ENCODE measurements around the gene KDM6A.
A peak's percentile ranks its signal among the peaks of the same experiment; 100 is the strongest.
"Not testable (repeated sequence)": the region's sequence is repeated elsewhere in the genome, so short reads cannot be mapped to it uniquely, and the experiment has no call there.

KDM6A gene

DNA sequence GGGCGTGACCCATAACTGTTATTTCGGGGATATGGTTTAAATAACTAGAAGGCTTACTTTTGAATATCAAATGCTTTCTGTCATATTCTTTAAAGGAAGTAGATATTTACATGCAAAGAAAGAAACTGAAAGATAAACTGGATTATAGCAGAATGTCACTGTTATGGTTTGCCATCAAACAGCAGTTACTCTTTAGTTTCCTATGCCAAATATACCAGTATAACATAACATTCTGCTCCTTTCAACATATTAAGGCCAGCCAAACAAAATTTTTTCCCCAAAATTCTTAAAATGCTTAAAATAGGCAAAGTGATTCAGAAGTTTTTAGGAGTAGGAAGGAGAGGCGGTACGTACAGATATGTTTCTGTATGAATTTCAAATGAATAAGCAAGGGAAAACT, 27.0 kb downstream of the KDM6A start:
- no peak for DNase-seq
- no peak for TF ChIP-seq POLR2A (IDR thresholded peaks at IDR 0.05; ENCODE audit: low read length)
- TF ChIP-seq GATA1 (IDR thresholded peaks at IDR 0.05; ENCODE audit: low read depth, low read length): no peak

DNA sequence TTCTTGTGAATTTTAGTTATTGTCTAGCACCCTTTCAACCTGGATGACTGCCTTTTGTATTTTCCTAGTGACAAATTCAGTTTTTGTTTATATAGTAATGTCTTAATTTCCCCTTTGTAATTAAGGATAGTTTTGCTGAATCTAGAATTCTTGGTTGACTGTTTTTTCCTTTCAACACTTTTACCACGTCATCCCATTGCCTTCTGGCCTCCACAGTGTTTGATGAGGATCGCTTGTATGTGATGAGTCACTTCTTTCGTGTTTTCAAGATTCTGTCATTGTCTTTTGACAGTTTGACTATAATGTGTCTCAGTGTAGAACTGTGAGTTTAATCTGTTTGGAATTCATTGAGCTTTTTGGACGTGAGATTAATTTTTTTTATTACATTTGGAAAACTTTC, 30.1 kb downstream of the KDM6A start:
- TF ChIP-seq POLR2A (IDR thresholded peaks at IDR 0.05; ENCODE audit: low read length) (no peak), GATA1 (IDR thresholded peaks at IDR 0.05; ENCODE audit: low read depth, low read length) (no peak)
- DNase-seq: peak; percentile 22 to 32

DNA sequence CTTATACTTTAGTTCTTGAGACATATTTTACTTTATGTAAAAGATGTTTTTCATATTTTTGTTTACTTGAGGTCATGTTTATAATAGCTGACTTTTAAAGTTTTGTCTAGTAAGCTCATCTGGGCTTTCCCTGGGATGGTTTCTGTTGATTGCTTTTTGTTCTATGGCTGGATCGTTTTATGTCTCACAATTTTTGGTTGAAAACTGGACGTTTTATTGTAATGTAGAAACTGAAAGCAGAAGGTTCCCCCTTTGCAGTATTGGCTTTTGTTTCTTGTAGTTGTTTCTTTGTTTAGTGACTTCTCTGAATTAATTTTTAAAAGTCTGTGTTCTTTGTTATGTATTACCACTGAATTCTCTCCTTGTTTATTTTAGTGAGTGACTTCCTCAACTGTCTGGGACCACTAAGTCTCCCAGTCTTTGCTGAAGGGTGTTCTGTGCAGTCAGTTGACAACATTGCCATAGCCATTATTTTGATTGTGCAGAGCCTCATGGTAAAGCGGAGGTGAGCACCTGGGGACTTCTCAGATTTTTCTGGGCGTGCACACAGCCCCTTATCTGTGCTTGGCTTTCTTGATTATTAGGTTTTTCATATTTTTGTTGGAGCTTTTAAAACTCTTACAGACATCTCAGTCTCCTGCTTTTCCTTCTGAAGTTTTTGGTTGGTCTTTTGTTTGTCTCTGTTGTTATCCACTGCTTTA, 31.0 kb downstream of the KDM6A start:
- TF ChIP-seq POLR2A (IDR thresholded peaks at IDR 0.05; ENCODE audit: low read length) (no peak), GATA1 (IDR thresholded peaks at IDR 0.05; ENCODE audit: low read depth, low read length) (no peak)
- no peak for DNase-seq

DNA sequence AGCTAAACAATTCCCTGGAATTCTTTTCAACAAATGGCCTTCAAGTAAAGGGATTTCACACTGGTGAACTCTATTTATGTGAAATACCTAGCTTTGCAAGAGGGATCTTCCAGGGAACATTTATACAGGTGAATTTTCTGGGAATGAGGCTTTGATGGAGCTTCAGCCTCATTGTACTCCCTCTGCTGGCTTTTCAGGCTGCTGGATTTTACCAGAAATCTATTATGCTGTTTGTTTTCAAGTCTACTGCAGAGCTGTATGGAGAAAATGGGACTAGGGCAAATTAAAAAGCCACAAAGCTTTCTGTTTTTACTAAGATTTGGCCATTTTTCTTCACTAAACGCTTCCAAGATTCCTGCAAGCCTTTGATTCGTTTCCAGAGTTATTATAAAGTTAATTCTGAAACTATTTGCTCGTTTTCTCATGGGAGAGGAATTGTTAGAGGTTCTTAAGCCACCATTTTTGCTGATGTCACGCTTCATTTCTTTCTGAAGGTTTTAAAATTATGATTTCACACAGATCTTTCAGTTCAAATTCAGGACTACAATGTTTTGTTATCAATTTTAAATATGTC, 31.6 kb downstream of the KDM6A start:
- no peak for TF ChIP-seq POLR2A (IDR thresholded peaks at IDR 0.05; ENCODE audit: low read length)
- TF ChIP-seq GATA1 (IDR thresholded peaks at IDR 0.05; ENCODE audit: low read depth, low read length): no peak
- no peak for DNase-seq

DNA sequence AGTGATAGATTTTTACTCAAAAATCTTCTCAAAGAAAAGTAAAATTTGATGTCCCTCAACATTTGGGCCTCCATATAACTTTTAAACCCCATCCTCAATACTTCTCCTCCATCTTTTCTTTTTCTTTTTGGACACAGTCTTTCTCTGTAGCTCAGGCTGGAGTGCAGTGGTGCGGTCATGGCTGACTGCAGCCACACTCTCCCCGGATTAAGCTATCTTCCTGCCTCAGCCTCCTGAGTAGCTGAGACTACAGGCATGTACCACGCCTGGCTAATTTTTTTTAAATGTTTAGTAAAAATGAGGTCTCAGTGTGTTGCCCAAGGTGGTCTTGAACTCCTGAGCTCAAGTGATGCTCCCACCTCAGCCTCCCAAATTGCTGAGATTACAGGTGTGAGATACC, 33.1 kb downstream of the KDM6A start:
- TF ChIP-seq POLR2A (IDR thresholded peaks at IDR 0.05; ENCODE audit: low read length): no peak
- TF ChIP-seq GATA1 (IDR thresholded peaks at IDR 0.05; ENCODE audit: low read depth, low read length): no peak
- DNase-seq: no peak

GRCh38 chrX:44906542-44906941, 33.6 kb downstream of the KDM6A start:
- DNase-seq: no peak

DNA sequence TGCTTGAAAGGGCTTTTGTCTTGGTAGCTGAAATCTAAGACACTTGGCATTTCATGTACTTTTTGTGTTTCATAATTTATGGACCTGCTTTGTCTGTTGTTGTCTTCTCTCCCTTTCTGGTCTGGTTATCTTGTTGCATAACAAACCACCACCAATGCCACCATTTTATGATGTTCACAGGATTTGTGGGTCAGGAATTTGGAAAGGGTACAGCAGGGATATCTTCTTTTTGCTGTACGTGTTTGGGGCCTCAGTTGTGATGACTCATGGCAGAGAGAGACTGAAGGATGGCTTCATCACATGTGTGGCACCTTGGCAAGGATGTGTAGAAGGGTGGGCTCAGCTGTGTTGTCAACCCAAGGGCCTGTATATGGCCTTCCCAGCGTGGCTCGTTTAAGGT, 35.2 kb downstream of the KDM6A start:
- peak; percentile 37 to 50 for DNase-seq
- TF ChIP-seq POLR2A (IDR thresholded peaks at IDR 0.05; ENCODE audit: low read length): no peak
- TF ChIP-seq GATA1 (IDR thresholded peaks at IDR 0.05; ENCODE audit: low read depth, low read length): no peak

More at GRCh38 chrX:44906542-44906941, 33.6 kb downstream of the KDM6A start:
- no peak for TF ChIP-seq POLR2A (IDR thresholded peaks at IDR 0.05; ENCODE audit: low read length)
- TF ChIP-seq GATA1 (IDR thresholded peaks at IDR 0.05; ENCODE audit: low read depth, low read length): no peak

DNA sequence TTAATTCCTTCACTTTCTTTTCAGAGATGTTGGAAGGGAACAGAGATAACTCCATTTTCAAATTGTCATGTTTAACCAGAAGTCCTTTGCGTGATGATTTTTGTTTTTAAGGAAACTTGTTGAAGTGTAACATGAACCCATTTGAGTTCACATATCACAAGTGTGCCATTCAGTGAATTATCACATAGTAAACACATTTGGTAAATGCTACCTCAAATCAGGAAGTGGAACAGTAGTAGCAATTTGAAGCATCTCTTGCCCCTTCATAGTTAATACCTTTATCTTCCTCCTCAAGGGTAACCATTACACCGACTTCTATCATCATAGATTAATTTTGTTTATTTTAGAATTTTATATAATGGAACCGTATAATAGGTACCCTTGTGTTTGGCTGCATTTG, 35.8 kb downstream of the KDM6A start:
- no peak for DNase-seq
- TF ChIP-seq POLR2A (IDR thresholded peaks at IDR 0.05; ENCODE audit: low read length) (no peak), GATA1 (IDR thresholded peaks at IDR 0.05; ENCODE audit: low read depth, low read length) (no peak)

DNA sequence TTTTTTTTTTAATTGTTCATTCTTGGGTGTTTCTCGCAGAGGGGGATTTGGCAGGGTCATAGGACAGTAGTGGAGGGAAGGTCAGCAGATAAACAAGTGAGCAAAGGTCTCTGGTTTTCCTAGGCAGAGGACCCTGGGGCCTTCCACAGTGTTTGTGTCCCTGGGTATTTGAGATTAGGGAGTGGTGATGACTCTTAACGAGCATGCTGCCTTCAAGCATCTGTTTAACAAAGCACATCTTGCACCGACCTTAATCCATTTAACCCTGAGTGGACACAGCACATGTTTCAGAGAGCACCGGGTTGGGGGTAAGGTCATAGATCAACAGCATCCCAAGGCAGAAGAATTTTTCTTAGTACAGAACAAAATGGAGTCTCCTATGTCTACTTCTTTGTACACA, 37.5 kb downstream of the KDM6A start:
- not testable (repeated sequence) for DNase-seq

- DNase-seq: not testable (repeated sequence)
These were observed 38.1 kb downstream of the KDM6A start for GRCh38 chrX:44911074-44911600.

DNA sequence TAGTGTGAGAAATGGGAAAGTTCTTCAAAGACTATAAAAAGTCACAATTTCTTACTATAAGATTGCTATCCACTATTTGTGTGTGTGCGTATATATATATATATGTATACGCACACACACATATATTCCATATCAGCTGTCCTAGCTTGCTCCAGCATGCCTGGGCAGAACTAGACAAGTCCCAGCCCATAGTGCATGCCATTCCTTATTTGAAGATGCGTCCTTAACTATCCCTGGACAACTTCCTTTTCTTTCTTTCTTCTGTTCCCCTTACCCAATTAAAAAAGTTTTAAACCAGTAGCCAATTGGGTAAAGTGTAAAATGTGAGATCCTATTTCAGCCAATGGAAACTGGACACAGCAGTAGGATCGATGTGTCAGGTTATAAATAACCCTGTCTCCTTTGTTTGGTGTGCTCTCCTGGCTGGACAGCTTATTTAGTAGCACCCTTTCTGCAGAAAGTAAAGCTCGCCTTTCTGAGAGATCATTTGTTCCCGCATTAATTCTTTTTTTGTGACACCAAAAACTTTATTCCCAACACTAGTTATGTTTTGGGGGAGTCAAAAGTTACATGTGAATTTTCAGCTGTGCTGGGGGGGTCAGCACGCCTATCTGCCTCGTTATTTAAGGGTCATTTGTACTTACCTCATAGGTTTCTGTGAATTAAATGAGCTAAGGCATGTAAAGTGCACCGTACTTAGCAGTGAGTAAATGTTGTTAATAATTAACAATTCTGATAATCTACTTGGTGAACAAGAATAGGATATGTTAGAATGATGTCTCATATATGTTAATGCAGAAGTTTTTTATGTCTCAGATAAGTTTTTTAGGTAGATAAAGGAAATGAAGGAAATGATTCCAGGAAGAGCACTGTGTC, 40.9 kb downstream of the KDM6A start:
- DNase-seq: no peak

GRCh38 chrX:44914532-44915198, 41.7 kb downstream of the KDM6A start:
- no peak for TF ChIP-seq GATA1 (IDR thresholded peaks at IDR 0.05; ENCODE audit: low read depth, low read length)
- TF ChIP-seq POLR2A (IDR thresholded peaks at IDR 0.05; ENCODE audit: low read length): no peak
- DNase-seq: peak; percentile 32 to 49

More for the DNA sequence above, 40.9 kb downstream of the KDM6A start:
- no peak for TF ChIP-seq GATA1 (IDR thresholded peaks at IDR 0.05; ENCODE audit: low read depth, low read length)
- no peak for TF ChIP-seq POLR2A (IDR thresholded peaks at IDR 0.05; ENCODE audit: low read length)

- DNase-seq: peak; percentile 61 to 85
- TF ChIP-seq GATA1 (IDR thresholded peaks at IDR 0.05; ENCODE audit: low read depth, low read length): peak; percentile 45
- no peak for TF ChIP-seq POLR2A (IDR thresholded peaks at IDR 0.05; ENCODE audit: low read length)
These were observed 42.4 kb downstream of the KDM6A start for GRCh38 chrX:44915361-44915868.

- no peak for TF ChIP-seq POLR2A (IDR thresholded peaks at IDR 0.05; ENCODE audit: low read length)
- no peak for TF ChIP-seq GATA1 (IDR thresholded peaks at IDR 0.05; ENCODE audit: low read depth, low read length)
- DNase-seq: no peak
These were observed 45.7 kb downstream of the KDM6A start for GRCh38 chrX:44918722-44919121.

Data from erythroblast (primary cell).